Measurements from ENCODE around the gene ENPEP.

DNA sequence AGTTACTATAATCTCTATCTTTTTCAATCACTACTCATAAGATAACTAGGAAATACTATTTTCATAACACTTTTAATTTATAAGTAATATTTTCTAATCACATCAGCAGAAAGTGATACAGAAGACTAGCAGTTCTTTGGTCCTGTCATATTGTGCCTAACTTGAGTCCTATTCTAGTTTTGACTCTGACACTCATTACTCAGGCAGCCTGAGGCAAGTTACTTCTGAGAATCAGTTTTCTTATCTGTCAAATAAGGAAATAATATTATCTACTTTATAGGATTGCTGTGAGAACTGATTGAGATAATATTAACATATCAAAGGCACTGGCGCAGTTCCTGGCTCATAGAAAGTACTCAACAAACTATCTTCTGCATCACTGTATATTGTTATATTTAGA is 129.1 kb downstream of the ENPEP start:
- TF ChIP-seq, protein P1, sequence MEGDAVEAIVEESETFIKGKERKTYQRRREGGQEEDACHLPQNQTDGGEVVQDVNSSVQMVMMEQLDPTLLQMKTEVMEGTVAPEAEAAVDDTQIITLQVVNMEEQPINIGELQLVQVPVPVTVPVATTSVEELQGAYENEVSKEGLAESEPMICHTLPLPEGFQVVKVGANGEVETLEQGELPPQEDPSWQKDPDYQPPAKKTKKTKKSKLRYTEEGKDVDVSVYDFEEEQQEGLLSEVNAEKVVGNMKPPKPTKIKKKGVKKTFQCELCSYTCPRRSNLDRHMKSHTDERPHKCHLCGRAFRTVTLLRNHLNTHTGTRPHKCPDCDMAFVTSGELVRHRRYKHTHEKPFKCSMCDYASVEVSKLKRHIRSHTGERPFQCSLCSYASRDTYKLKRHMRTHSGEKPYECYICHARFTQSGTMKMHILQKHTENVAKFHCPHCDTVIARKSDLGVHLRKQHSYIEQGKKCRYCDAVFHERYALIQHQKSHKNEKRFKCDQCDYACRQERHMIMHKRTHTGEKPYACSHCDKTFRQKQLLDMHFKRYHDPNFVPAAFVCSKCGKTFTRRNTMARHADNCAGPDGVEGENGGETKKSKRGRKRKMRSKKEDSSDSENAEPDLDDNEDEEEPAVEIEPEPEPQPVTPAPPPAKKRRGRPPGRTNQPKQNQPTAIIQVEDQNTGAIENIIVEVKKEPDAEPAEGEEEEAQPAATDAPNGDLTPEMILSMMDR (IDR thresholded peaks at IDR 0.05) = no peak
- no peak for TF ChIP-seq POLR2A (IDR thresholded peaks at IDR 0.05)

Measured in esophagus squamous epithelium (tissue), 4 donors.